K562 (cell line): ENCODE measurements around the gene CRK.

ENCODE experiments used
- ATF2 ChIP-seq: sonication (generic); formaldehyde crosslinking; IDR thresholded peaks from 2 replicates; pipeline ENCODE4 v1.8.1; 2022; ENCODE audit warnings: missing genetic modification reagents
- BCL6 ChIP-seq: fragments of 250-450 bp; sonication (Bioruptor Pico); IDR thresholded peaks from 2 replicates; pipeline ENCODE4 v1.4.0; 2020
- CTCF ChIP-seq, 3 experiments: IDR thresholded peaks in 2 of 3; conservative IDR thresholded peaks in 1 of 3; 2 replicates each; pipeline ENCODE4 v1.5.1; 2011 to 2012; ENCODE audit warnings: low read length in 3 of 3, mild to moderate bottlenecking in 3 of 3, control low read depth in 2 of 3, improper control_type of control experiment in 1 of 3, inconsistent platforms in 1 of 3, low read depth in 1 of 3, mixed read lengths in 1 of 3, moderate library complexity in 1 of 3; ENCODE audit not compliant: insufficient read depth in 2 of 3
- EGR1 ChIP-seq: fragments of 450-650 bp; conservative IDR thresholded peaks from 2 replicates; pipeline ENCODE4 v1.6.1; 2017; ENCODE audit warnings: mild to moderate bottlenecking
- FOXK2 ChIP-seq, 2 experiments: fragments of 450-650 bp; IDR thresholded peaks in 1 of 2; conservative IDR thresholded peaks in 1 of 2; 2 replicates each; pipeline ENCODE4 v1.6.1; 2016; ENCODE audit warnings: low read depth in 2 of 2, mild to moderate bottlenecking in 1 of 2
- JUND ChIP-seq, 2 experiments: IDR thresholded peaks; 2 replicates in 1 of 2; 3 replicates in 1 of 2; pipeline ENCODE4 v1.6.1; 2011; ENCODE audit warnings: borderline replicate concordance in 2 of 2, low read depth in 2 of 2, low read length in 2 of 2, improper control_type of control experiment in 1 of 2, missing biosample characterization in 1 of 2, missing genetic modification characterization in 1 of 2, missing genetic modification reagents in 1 of 2
- NCOA1 ChIP-seq: fragments of 450-650 bp; IDR thresholded peaks from 2 replicates; pipeline ENCODE4 v1.6.1; 2016; ENCODE audit warnings: low read depth
- POLR2A ChIP-seq: fragments of 450-650 bp; conservative IDR thresholded peaks from 2 replicates; pipeline ENCODE4 v1.6.1; 2016
- REST ChIP-seq, 2 experiments: fragments of 450-650 bp; formaldehyde crosslinking in 1 of 2; IDR thresholded peaks; 2 replicates each; pipeline versions ENCODE4 v1.4.0 to v1.6.1; 2014 to 2020; ENCODE audit warnings: mild to moderate bottlenecking in 2 of 2, borderline replicate concordance in 1 of 2, low read depth in 1 of 2
- USF1 ChIP-seq: sonication (generic); formaldehyde crosslinking; IDR thresholded peaks from 2 replicates; pipeline ENCODE4 v1.9.0; 2022; ENCODE audit warnings: mild to moderate bottlenecking, missing genetic modification reagents

GRCh38 chr17:1484676-1485422 lies 28.8 kb upstream of the CRK start:
- no peak for TF ChIP-seq JUND (IDR thresholded peaks at IDR 0.05; ENCODE audit: borderline replicate concordance, low read depth, low read length)
- no peak for TF ChIP-seq JUND (tag; IDR thresholded peaks at IDR 0.05; ENCODE audit: borderline replicate concordance, low read depth, low read length)
- TF ChIP-seq ATF2 (CRISPR knock-in tag): no peak
- no peak for TF ChIP-seq REST (IDR thresholded peaks at IDR 0.05; ENCODE audit: borderline replicate concordance)
- TF ChIP-seq REST (CRISPR knock-in tag; IDR thresholded peaks at IDR 0.05; ENCODE audit: low read depth): no peak
- TF ChIP-seq FOXK2 (conservative IDR thresholded peaks at IDR 0.05 in 1 of 2, IDR thresholded peaks at IDR 0.05 in 1 of 2; ENCODE audit: low read depth in 2 of 2): no peak
- TF ChIP-seq POLR2A: no peak
- peak; percentile 93 for TF ChIP-seq EGR1
- TF ChIP-seq CTCF (IDR thresholded peaks at IDR 0.05 in 2 of 3, conservative IDR thresholded peaks at IDR 0.05 in 1 of 3; ENCODE audit: insufficient read depth in 2 of 3, low read depth in 1 of 3, low read length in 3 of 3): no peak
- no peak for TF ChIP-seq BCL6 (CRISPR knock-in tag)
- no peak; the same call in 1 of the 2 replicates for TF ChIP-seq USF1 (CRISPR knock-in tag)
- TF ChIP-seq NCOA1: no peak
